Measurements from ENCODE around the gene MRPL39.

- TF ChIP-seq CTCF (IDR thresholded peaks at IDR 0.05), result no peak
- no peak for TF ChIP-seq POLR2A (IDR thresholded peaks at IDR 0.05)
These were observed 49.1 kb upstream of the MRPL39 start for GRCh38 chr21:25656412-25656811.
